Measurements from ENCODE around the gene SCNM1.
A peak's percentile ranks its signal among the peaks of the same experiment; 100 is the strongest.
"Not testable (repeated sequence)": the region's sequence is repeated elsewhere in the genome, so short reads cannot be mapped to it uniquely, and the experiment has no call there.

The SCNM1 gene

GRCh38 chr1:151193856-151194255 is 27.9 kb downstream of the SCNM1 start:
- peaks cover 22% of the 10 kb centered on the region for H3K4me1 Mint-ChIP-seq (ENCODE audit: low read depth)
- H3K27ac Mint-ChIP-seq: no peak overlapping the region
- DNase-seq (ENCODE audit: low spot score): no peak
- H3K9me3 Mint-ChIP-seq: no peaks in the 10 kb centered on the region
- H3K4me3 Mint-ChIP-seq: no peak overlapping the region
- peaks cover 9% of the 10 kb centered on the region for H3K27me3 Mint-ChIP-seq (ENCODE audit: low read depth)
- peaks cover 7% of the 10 kb centered on the region for H3K36me3 Mint-ChIP-seq (ENCODE audit: low read depth)

- DNase-seq (ENCODE audit: low spot score); H3K27ac Mint-ChIP-seq; H3K9me3 Mint-ChIP-seq; H3K27me3 Mint-ChIP-seq (ENCODE audit: low read depth); H3K4me3 Mint-ChIP-seq: not testable (repeated sequence)
- peaks cover 15% of the 10 kb centered on the region for H3K36me3 Mint-ChIP-seq (ENCODE audit: low read depth)
- peaks cover 22% of the 10 kb centered on the region for H3K4me1 Mint-ChIP-seq (ENCODE audit: low read depth)
Observed at GRCh38 chr1:151194894-151195594, 29.1 kb downstream of the SCNM1 start.

GRCh38 chr1:151196292-151196800 is 30.4 kb downstream of the SCNM1 start:
- Mint-ChIP-seq H3K4me3 (peak overlapping the region; percentile 64), H3K9me3 (no peaks in the 10 kb centered on the region), H3K27me3 (ENCODE audit: low read depth) (peaks cover 9% of the 10 kb centered on the region), H3K27ac (no peak overlapping the region), H3K36me3 (ENCODE audit: low read depth) (peaks cover 15% of the 10 kb centered on the region), H3K4me1 (ENCODE audit: low read depth) (peaks cover 26% of the 10 kb centered on the region)
- DNase-seq (ENCODE audit: low spot score): peak; percentile 39

GRCh38 chr1:151197863-151198253 is 31.9 kb downstream of the SCNM1 start:
- Mint-ChIP-seq H3K4me3 (peak overlapping the region; percentile 99), H3K36me3 (ENCODE audit: low read depth) (peaks cover 15% of the 10 kb centered on the region), H3K27ac (peak overlapping the region; percentile 93), H3K4me1 (ENCODE audit: low read depth) (peaks cover 32% of the 10 kb centered on the region), H3K9me3 (no peaks in the 10 kb centered on the region), H3K27me3 (ENCODE audit: low read depth) (peaks cover 6% of the 10 kb centered on the region)
- no peak for DNase-seq (ENCODE audit: low spot score)

- Mint-ChIP-seq H3K9me3 (no peaks in the 10 kb centered on the region), H3K27me3 (ENCODE audit: low read depth) (peaks cover 4% of the 10 kb centered on the region), H3K27ac (peak within 1 kb of the TSS; percentile 93)
Observed at GRCh38 chr1:151198254-151199127, 32.5 kb downstream of the SCNM1 start, which contains the start of gene PIP5K1A. Gene PIP5K1A (plus strand): TSS chr1:151198552. CDS start chr1:151198997, 445 bp downstream.

GRCh38 chr1:151199873-151200581 is 34.1 kb downstream of the SCNM1 start:
- Mint-ChIP-seq H3K9me3 (no peaks in the 10 kb centered on the region), H3K36me3 (ENCODE audit: low read depth) (peaks cover 17% of the 10 kb centered on the region), H3K27me3 (ENCODE audit: low read depth) (no peaks in the 10 kb centered on the region), H3K4me3 (peak overlapping the region; percentile 99), H3K27ac (peak overlapping the region; percentile 93), H3K4me1 (ENCODE audit: low read depth) (peaks cover 34% of the 10 kb centered on the region)
- no peak for DNase-seq (ENCODE audit: low spot score)

More at GRCh38 chr1:151198254-151199127, 32.5 kb downstream of the SCNM1 start, which contains the start of gene PIP5K1A:
- peaks cover 17% of the 10 kb centered on the region for H3K36me3 Mint-ChIP-seq (ENCODE audit: low read depth)
- H3K4me3 Mint-ChIP-seq: peak within 1 kb of the TSS; percentile 99
- DNase-seq (ENCODE audit: low spot score): peak; percentile 96
- peaks cover 32% of the 10 kb centered on the region for H3K4me1 Mint-ChIP-seq (ENCODE audit: low read depth)

GRCh38 chr1:151205381-151205965 is 39.5 kb downstream of the SCNM1 start:
- H3K9me3 Mint-ChIP-seq; H3K27ac Mint-ChIP-seq; H3K27me3 Mint-ChIP-seq (ENCODE audit: low read depth); DNase-seq (ENCODE audit: low spot score); H3K4me3 Mint-ChIP-seq: not testable (repeated sequence)
- peaks cover 13% of the 10 kb centered on the region for H3K4me1 Mint-ChIP-seq (ENCODE audit: low read depth)
- peaks cover 28% of the 10 kb centered on the region for H3K36me3 Mint-ChIP-seq (ENCODE audit: low read depth)

GRCh38 chr1:151210830-151211229 is 44.9 kb downstream of the SCNM1 start:
- Mint-ChIP-seq H3K4me3 (peak overlapping the region; percentile 46), H3K27me3 (ENCODE audit: low read depth) (no peaks in the 10 kb centered on the region), H3K36me3 (ENCODE audit: low read depth) (peaks cover 39% of the 10 kb centered on the region), H3K27ac (peak overlapping the region; percentile 49), H3K9me3 (no peaks in the 10 kb centered on the region), H3K4me1 (ENCODE audit: low read depth) (peaks cover 28% of the 10 kb centered on the region)
- DNase-seq (ENCODE audit: low spot score): no peak

GRCh38 chr1:151211972-151212705 is 46.2 kb downstream of the SCNM1 start:
- peak; percentile 47 for DNase-seq (ENCODE audit: low spot score)
- Mint-ChIP-seq H3K27ac (peak overlapping the region; percentile 89), H3K27me3 (ENCODE audit: low read depth) (no peaks in the 10 kb centered on the region), H3K36me3 (ENCODE audit: low read depth) (peaks cover 33% of the 10 kb centered on the region), H3K4me1 (ENCODE audit: low read depth) (peaks cover 32% of the 10 kb centered on the region), H3K4me3 (peak overlapping the region; percentile 81), H3K9me3 (no peaks in the 10 kb centered on the region)

- Mint-ChIP-seq H3K4me1 (ENCODE audit: low read depth) (peaks cover 32% of the 10 kb centered on the region), H3K36me3 (ENCODE audit: low read depth) (peaks cover 26% of the 10 kb centered on the region), H3K27ac (no peak overlapping the region), H3K9me3 (no peaks in the 10 kb centered on the region), H3K4me3 (no peak overlapping the region), H3K27me3 (ENCODE audit: low read depth) (no peaks in the 10 kb centered on the region)
- no peak for DNase-seq (ENCODE audit: low spot score)
Observed at GRCh38 chr1:151213560-151213959, 47.6 kb downstream of the SCNM1 start.
